ENCODE data around the gene MPP4. TPM values are rescaled to one million over a fixed set of nuclear protein-coding genes. Genes with fewer than 3 reads are reported as not detected.

The MPP4 gene
- total RNA-seq, 1 experiment from 2014 or later, result not detected

DNA sequence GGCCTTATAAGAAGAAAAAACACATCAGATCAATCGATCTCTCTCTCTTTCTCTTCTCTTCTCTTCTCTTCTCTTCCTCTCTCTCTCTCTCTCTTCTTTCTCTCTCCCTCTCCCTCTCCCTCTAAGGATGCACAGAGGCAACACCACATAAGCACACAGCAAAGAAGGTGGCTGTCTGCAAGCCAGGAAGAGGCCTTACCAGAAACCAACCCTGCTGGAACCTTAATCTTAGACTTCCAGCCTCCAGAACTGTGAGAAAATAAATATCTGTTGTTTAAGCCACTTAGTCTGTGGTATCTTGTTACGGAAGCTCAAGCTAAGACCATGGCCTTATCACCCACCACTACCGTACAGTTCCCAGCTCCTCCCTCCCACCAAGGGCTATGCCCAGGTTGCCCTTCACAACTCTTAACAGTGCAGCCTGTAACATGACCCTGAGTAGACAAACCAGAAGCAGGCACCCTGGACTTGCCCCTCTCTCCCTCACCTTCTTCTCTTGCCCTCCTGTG, 30.0 kb downstream of the MPP4 start:
- Histone ChIP-seq H3K27me3 (ENCODE audit: insufficient read depth, low read depth) (no peaks in the 10 kb centered on the region), H3K27ac (no peak overlapping the region), H3K4me1 (replicated peaks; ENCODE audit: insufficient read depth) (no peaks in the 10 kb centered on the region), H4K20me1 (ENCODE audit: insufficient read depth) (no peaks in the 10 kb centered on the region), H3K4me3 (no peak overlapping the region), H3K4me2 (no peak overlapping the region), H3F3A (ENCODE audit: insufficient read depth, low read depth) (no peaks in the 10 kb centered on the region), H3K9me3 (ENCODE audit: insufficient read depth, low read depth) (no peaks in the 10 kb centered on the region), H3K9me2 (ENCODE audit: insufficient read depth) (no peaks in the 10 kb centered on the region), H3K79me2 (ENCODE audit: low read depth) (no peaks in the 10 kb centered on the region), H2AFZ (no peak overlapping the region), H3K36me3 (ENCODE audit: low read depth) (no peaks in the 10 kb centered on the region)
- DNase-seq, result no peak
- CTCF ChIA-PET, result no interaction called here
- TF ChIP-seq, protein P1, sequence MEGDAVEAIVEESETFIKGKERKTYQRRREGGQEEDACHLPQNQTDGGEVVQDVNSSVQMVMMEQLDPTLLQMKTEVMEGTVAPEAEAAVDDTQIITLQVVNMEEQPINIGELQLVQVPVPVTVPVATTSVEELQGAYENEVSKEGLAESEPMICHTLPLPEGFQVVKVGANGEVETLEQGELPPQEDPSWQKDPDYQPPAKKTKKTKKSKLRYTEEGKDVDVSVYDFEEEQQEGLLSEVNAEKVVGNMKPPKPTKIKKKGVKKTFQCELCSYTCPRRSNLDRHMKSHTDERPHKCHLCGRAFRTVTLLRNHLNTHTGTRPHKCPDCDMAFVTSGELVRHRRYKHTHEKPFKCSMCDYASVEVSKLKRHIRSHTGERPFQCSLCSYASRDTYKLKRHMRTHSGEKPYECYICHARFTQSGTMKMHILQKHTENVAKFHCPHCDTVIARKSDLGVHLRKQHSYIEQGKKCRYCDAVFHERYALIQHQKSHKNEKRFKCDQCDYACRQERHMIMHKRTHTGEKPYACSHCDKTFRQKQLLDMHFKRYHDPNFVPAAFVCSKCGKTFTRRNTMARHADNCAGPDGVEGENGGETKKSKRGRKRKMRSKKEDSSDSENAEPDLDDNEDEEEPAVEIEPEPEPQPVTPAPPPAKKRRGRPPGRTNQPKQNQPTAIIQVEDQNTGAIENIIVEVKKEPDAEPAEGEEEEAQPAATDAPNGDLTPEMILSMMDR (conservative IDR thresholded peaks at IDR 0.05), result no peak
- no peak for TF ChIP-seq EZH2 (IDR thresholded peaks at IDR 0.05; ENCODE audit: low read depth)
- intact Hi-C loops (cut with micrococcal nuclease; ENCODE audit: unreplicated experiment), result no loop called here
- BruUV-seq (replicated peaks), result no TSS peak
- POLR2A ChIA-PET (ENCODE audit: unreplicated experiment), result no interaction called here

DNA sequence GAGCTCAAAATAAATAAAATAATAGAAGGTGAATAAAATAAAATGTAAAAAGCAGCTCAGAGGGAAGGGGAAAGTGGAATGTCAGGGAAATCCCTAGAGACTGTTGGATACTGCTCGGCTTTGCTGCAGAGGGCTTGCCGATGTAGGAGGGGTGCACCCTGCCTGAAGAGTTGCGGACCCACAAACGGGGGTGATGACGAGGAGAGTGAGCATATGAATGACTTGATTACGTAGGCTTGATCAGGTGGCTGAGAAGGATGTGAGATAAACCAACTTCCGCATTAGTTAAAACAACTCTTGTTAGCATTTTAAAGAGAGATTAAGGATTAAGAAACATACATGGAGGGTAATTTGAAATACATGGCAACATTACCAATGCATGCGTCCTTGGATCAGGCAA, 34.1 kb downstream of the MPP4 start:
- Histone ChIP-seq H3K4me1 (replicated peaks; ENCODE audit: insufficient read depth) (no peaks in the 10 kb centered on the region), H3K4me3 (no peak overlapping the region), H3K79me2 (ENCODE audit: low read depth) (no peaks in the 10 kb centered on the region), H3K9me3 (ENCODE audit: insufficient read depth, low read depth) (no peaks in the 10 kb centered on the region), H3K27ac (no peak overlapping the region), H2AFZ (0 out of 2 replicates have a peak overlapping the region, but pooled peaks have one; percentile 22), H3K27me3 (ENCODE audit: insufficient read depth, low read depth) (no peaks in the 10 kb centered on the region), H4K20me1 (ENCODE audit: insufficient read depth) (no peaks in the 10 kb centered on the region), H3K4me2 (no peak overlapping the region), H3K9me2 (ENCODE audit: insufficient read depth) (no peaks in the 10 kb centered on the region), H3K36me3 (ENCODE audit: low read depth) (no peaks in the 10 kb centered on the region), H3F3A (ENCODE audit: insufficient read depth, low read depth) (no peaks in the 10 kb centered on the region)
- CTCF ChIA-PET, result no interaction called here
- POLR2A ChIA-PET (ENCODE audit: unreplicated experiment), result no interaction called here
- intact Hi-C loops (cut with micrococcal nuclease; ENCODE audit: unreplicated experiment), result no loop called here
- no peak for DNase-seq
- BruUV-seq (replicated peaks), result no TSS peak
- TF ChIP-seq, protein P1 (conservative IDR thresholded peaks at IDR 0.05), result no peak
- TF ChIP-seq EZH2 (IDR thresholded peaks at IDR 0.05; ENCODE audit: low read depth), result no peak

DNA sequence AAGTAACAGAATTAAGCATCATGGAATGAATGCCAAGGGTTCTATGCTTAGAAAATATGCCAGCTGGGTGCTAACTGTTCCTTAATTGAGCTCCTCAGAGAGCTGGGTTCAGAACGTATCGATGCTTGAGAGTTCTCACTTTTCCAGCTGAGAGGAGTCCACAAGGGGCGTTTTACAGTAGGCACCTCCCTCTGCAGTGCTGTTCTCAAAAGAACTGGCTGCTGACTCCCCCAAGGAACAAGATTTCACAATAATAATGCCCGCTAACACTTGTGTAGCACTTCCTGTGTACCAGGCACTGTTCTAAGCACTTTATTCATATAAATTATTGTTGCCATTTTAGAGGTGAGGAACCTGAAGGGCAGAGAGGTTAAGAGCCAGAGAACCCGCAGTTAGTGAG, 37.1 kb downstream of the MPP4 start:
- BruUV-seq (replicated peaks), result no TSS peak
- CTCF ChIA-PET, result no interaction called here
- POLR2A ChIA-PET (ENCODE audit: unreplicated experiment), result no interaction called here
- no peak overlapping the region for H2AFZ ChIP-seq
- no peaks in the 10 kb centered on the region for H4K20me1 ChIP-seq (ENCODE audit: insufficient read depth)
- intact Hi-C loops (cut with micrococcal nuclease; ENCODE audit: unreplicated experiment), result no loop called here
- H3K4me1 ChIP-seq (replicated peaks; ENCODE audit: insufficient read depth), result no peaks in the 10 kb centered on the region
- no peaks in the 10 kb centered on the region for H3K9me3 ChIP-seq (ENCODE audit: insufficient read depth, low read depth)
- H3K27me3 ChIP-seq (ENCODE audit: insufficient read depth, low read depth), result no peaks in the 10 kb centered on the region
- no peak overlapping the region for H3K27ac ChIP-seq
- no peak for DNase-seq
- H3K36me3 ChIP-seq (ENCODE audit: low read depth), result no peaks in the 10 kb centered on the region
- TF ChIP-seq, protein P1 (conservative IDR thresholded peaks at IDR 0.05), result no peak
- no peak for TF ChIP-seq EZH2 (IDR thresholded peaks at IDR 0.05; ENCODE audit: low read depth)
- no peaks in the 10 kb centered on the region for H3K79me2 ChIP-seq (ENCODE audit: low read depth)
- H3K4me3 ChIP-seq, result no peak overlapping the region
- H3K4me2 ChIP-seq, result no peak overlapping the region
- H3F3A ChIP-seq (ENCODE audit: insufficient read depth, low read depth), result no peaks in the 10 kb centered on the region
- no peaks in the 10 kb centered on the region for H3K9me2 ChIP-seq (ENCODE audit: insufficient read depth)

All from PC-9 (cell line).